IMR-90 (cell line): ENCODE results near the gene RGS12. TPM values are rescaled to one million over a fixed set of nuclear protein-coding genes. Genes with fewer than 3 reads are reported as not detected.
A peak's percentile ranks its signal among the peaks of the same experiment; 100 is the strongest.

Source experiments
- ATAC-seq: fragments of 200-7000 bp; cut with Tn5 transposase; 2 replicates; pipeline ENCODE4 v1.9.1; 2020; ENCODE audit warnings: low read depth, mild to moderate bottlenecking, moderate library complexity
- BruUV-seq: library from RNA; stranded (reverse); fragments of 400-500 nt; replicated peaks from 2 replicates; lab custom pipeline; 2021; lab: Mats Ljungman, UMichigan
- CTCF ChIA-PET: fragments of 300-600 bp; formaldehyde crosslinking; extraction: SDS; loops from one replicate; lab custom pipeline; 2021; ENCODE audit warnings: antibody characterized with exemption; lab: Yijun Ruan, JAX
- POLR2A ChIA-PET: fragments of 300-600 bp; sonication (Branson Sonifier 250); formaldehyde crosslinking; loops from one replicate; lab custom pipeline; 2022; ENCODE audit warnings: antibody characterized with exemption; ENCODE audit not compliant: unreplicated experiment; lab: Charles Lee
- DNase-seq: peaks from one replicate; pipeline ENCODE4 v3.0.0; 2013
- H2AFZ ChIP-seq: replicated peaks from 2 replicates; pipeline ENCODE3; 2013; ENCODE audit warnings: low read length, mild to moderate bottlenecking; ENCODE audit not compliant: poor library complexity
- H2AK5ac ChIP-seq: 2 replicates; pipeline ENCODE4 v1.6.1; 2013; ENCODE audit warnings: low read depth, low read length, inconsistent platforms
- H2AK9ac ChIP-seq: replicated peaks from 2 replicates; pipeline ENCODE3; 2013; ENCODE audit warnings: mild to moderate bottlenecking, low read depth, low read length, moderate library complexity; ENCODE audit not compliant: poor library complexity
- H2BK120ac ChIP-seq: 2 replicates; pipeline ENCODE4 v1.6.1; 2013; ENCODE audit warnings: low read depth, low read length, inconsistent platforms
- H2BK15ac ChIP-seq: 3 replicates; pipeline ENCODE4 v1.6.1; 2013; ENCODE audit warnings: low read depth, low read length, inconsistent platforms
- H2BK20ac ChIP-seq: 2 replicates; pipeline ENCODE4 v1.6.1; 2013; ENCODE audit warnings: low read depth, mild to moderate bottlenecking, inconsistent platforms, low read length, moderate library complexity
- H2BK5ac ChIP-seq: 2 replicates; pipeline ENCODE4 v1.6.1; 2013; ENCODE audit warnings: mild to moderate bottlenecking, low read depth, low read length, inconsistent platforms; ENCODE audit not compliant: poor library complexity, severe bottlenecking
- H3K14ac ChIP-seq: replicated peaks from 2 replicates; pipeline ENCODE4 v1.6.1; 2013; ENCODE audit warnings: low read depth, low read length, inconsistent platforms
- H3K18ac ChIP-seq: 2 replicates; pipeline ENCODE4 v1.6.1; 2013; ENCODE audit warnings: low read depth, low read length, control low read depth
- H3K23ac ChIP-seq: 2 replicates; pipeline ENCODE4 v1.6.1; 2013; ENCODE audit warnings: low read depth, low read length, inconsistent platforms
- H3K27ac ChIP-seq: 2 replicates; pipeline ENCODE4 v1.5.1; 2013; ENCODE audit warnings: mild to moderate bottlenecking, control low read depth, low read length; ENCODE audit not compliant: insufficient read depth
- H3K27me3 ChIP-seq: 2 replicates; pipeline ENCODE4 v1.6.1; 2013; ENCODE audit warnings: low read length; ENCODE audit not compliant: control insufficient read depth, insufficient read depth
- H3K36me3 ChIP-seq: 2 replicates; pipeline ENCODE4 v1.6.1; 2013; ENCODE audit warnings: low read length, mixed read lengths; ENCODE audit not compliant: control insufficient read depth, insufficient read depth
- H3K4ac ChIP-seq: 2 replicates; pipeline ENCODE4 v1.6.1; 2013; ENCODE audit warnings: low read depth, low read length, inconsistent platforms
- H3K4me1 ChIP-seq: 2 replicates; pipeline ENCODE4 v1.6.1; 2013; ENCODE audit warnings: low read length, mixed read lengths; ENCODE audit not compliant: control insufficient read depth, insufficient read depth
- H3K4me2 ChIP-seq: 2 replicates; pipeline ENCODE4 v1.6.1; 2013; ENCODE audit warnings: low read depth, mild to moderate bottlenecking, control low read depth, low read length, moderate library complexity
- H3K4me3 ChIP-seq: 2 replicates; pipeline ENCODE4 v1.5.1; 2013; ENCODE audit warnings: low read depth, mild to moderate bottlenecking, control low read depth, low read length, moderate library complexity; ENCODE audit not compliant: insufficient read depth
- H3K56ac ChIP-seq: 2 replicates; pipeline ENCODE4 v1.6.1; 2013; ENCODE audit warnings: low read length, inconsistent platforms; ENCODE audit not compliant: insufficient read depth; ENCODE audit errors: extremely low read depth
- H3K79me1 ChIP-seq, 2 experiments: 2 replicates each; pipeline ENCODE4 v1.6.1; 2013; ENCODE audit warnings: low read length in 2 of 2, inconsistent platforms in 1 of 2, low read depth in 1 of 2
- H3K9ac ChIP-seq: 2 replicates; pipeline ENCODE4 v1.6.1; 2013; ENCODE audit warnings: low read depth, low read length, control low read depth
- H3K9me1 ChIP-seq: 2 replicates; pipeline ENCODE4 v1.6.1; 2013; ENCODE audit warnings: low read length, inconsistent platforms; ENCODE audit not compliant: insufficient read depth
- H3K9me3 ChIP-seq: 2 replicates; pipeline ENCODE4 v1.6.1; 2013; ENCODE audit warnings: low read length; ENCODE audit not compliant: control insufficient read depth, insufficient read depth
- H4K20me1 ChIP-seq: 2 replicates; pipeline ENCODE4 v1.6.1; 2013; ENCODE audit warnings: low read length, inconsistent platforms; ENCODE audit not compliant: insufficient read depth
- H4K5ac ChIP-seq: 2 replicates; pipeline ENCODE4 v1.6.1; 2013; ENCODE audit warnings: mild to moderate bottlenecking, low read depth, low read length, control low read depth
- H4K8ac ChIP-seq, 2 experiments: 2 replicates each; pipeline ENCODE4 v1.6.1; 2013; ENCODE audit warnings: low read depth in 2 of 2, low read length in 2 of 2, control low read depth in 1 of 2, inconsistent platforms in 1 of 2
- H4K91ac ChIP-seq: 2 replicates; pipeline ENCODE4 v1.6.1; 2013; ENCODE audit warnings: low read depth, low read length, inconsistent platforms; ENCODE audit not compliant: insufficient read depth
- CTCF ChIP-seq: conservative IDR thresholded peaks from 2 replicates; pipeline ENCODE4 v1.5.1; 2012; ENCODE audit warnings: mild to moderate bottlenecking, low read depth, low read length, improper control_type of control experiment
- WGBS, 2 experiments: methylation state at CpG; one replicate each; pipeline versions ENCODE4 v1.1.5 to v1.1.7; 2013; ENCODE audit warnings: missing lambda C conversion rate in 2 of 2; ENCODE audit not compliant: insufficient read length in 1 of 2; ENCODE audit errors: extremely low coverage in 2 of 2; 5-methylcytosine and 5-hydroxymethylcytosine counted together
- dilution Hi-C: fragments of 300-500 bp; cut with HindIII; formaldehyde crosslinking; loops from one replicate; pipeline ENCODE4 v1.14.3; 2018; ENCODE audit warnings: low sequenced_read_pairs; ENCODE audit not compliant: unreplicated experiment
- in situ Hi-C: fragments of 300-500 bp; cut with MboI; formaldehyde crosslinking; loops from 3 replicates; pipeline ENCODE4 v1.14.3; 2019; ENCODE audit warnings: low sequenced_read_pairs, inconsistent platforms, mixed read lengths
- intact Hi-C: fragments of 100-400 bp; cut with micrococcal nuclease; formaldehyde crosslinking; loops from 2 replicates; pipeline ENCODE4 v1.10.0; 2022
- polyA plus RNA-seq, 3 experiments: library from polyadenylated mRNA; depleted of rRNA; stranded (reverse); fragments of >200 nt; gene quantifications; 2 replicates each; pipeline ENCODE4 v1.2.3, GENCODE V29; 2012; ENCODE audit warnings: low replicate concordance in 1 of 3
- total RNA-seq: library from RNA; depleted of rRNA; stranded (reverse); fragments of >200 nt; gene quantifications from 2 replicates; pipeline ENCODE4 v1.2.3, GENCODE V29; 2012

Gene RGS12
- total and polyA plus RNA-seq, 2 of the 4 experiments (the other 2 are of a cell fraction): 11.8 to 12.0 TPM

DNA sequence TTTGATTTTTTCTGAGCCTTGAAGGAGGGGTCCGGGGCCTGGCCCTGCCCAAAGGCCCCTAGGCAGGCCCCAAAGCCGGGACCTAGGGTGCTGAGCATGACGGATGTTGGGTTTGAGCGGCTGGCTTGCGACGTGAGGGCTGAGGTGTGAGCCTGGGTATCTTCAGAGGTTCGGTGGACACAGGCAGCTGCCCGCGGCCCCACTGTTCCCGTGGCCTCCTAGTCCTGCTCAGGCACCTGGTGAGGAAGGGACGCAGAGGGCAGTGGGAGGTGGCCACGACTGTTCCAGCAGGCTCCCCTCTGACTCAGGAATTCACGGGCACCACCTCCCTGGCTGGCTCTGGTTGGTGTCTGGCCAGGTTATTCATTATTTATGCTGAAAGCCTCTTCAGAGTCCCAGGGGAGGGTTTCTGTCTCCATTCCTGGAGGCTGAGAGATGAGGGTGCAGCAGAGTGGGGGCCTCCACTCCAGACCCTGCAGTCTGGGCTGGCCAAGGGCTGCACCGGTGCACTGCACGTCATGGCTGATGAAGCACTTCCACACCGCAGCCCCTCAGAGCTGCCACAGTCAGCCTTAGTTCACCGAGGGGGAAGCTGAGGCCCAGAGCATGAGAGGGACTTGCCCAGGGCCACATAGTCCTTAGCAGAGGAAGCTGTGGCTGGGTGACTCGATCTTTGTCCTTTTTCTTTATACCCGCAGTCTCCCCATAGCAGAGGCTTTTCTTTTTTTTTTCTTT, 41.7 kb upstream of the RGS12 start:
- ChIA-PET POLR2A (no interaction called here), CTCF (no interaction called here)
- no peaks in the 10 kb centered on the region for H3K36me3 ChIP-seq
- H3K4ac ChIP-seq: no peak overlapping the region
- ATAC-seq (peak; percentile 16; the same call in 1 of the 2 replicates), DNase-seq (no peak)
- no peak overlapping the region for H2AK5ac ChIP-seq
- no peak overlapping the region for H2BK20ac ChIP-seq
- in situ Hi-C loops: no loop called here
- H3K9me3 ChIP-seq: no peaks in the 10 kb centered on the region
- H3K4me3 ChIP-seq: no peak overlapping the region
- H2AK9ac ChIP-seq: no peak overlapping the region
- H3K27ac ChIP-seq: no peak overlapping the region
- intact Hi-C loops: no loop called here
- H3K4me1 ChIP-seq: no peaks in the 10 kb centered on the region
- no peak overlapping the region for H4K8ac ChIP-seq
- no peak overlapping the region for H4K5ac ChIP-seq
- no peak overlapping the region for H3K23ac ChIP-seq
- no peak overlapping the region for H3K4me2 ChIP-seq
- no peak overlapping the region for H3K18ac ChIP-seq
- no peak overlapping the region for H3K9ac ChIP-seq
- no peaks in the 10 kb centered on the region for H3K9me1 ChIP-seq
- no peak overlapping the region for H3K56ac ChIP-seq
- H2BK120ac ChIP-seq: no peak overlapping the region
- H4K91ac ChIP-seq: no peak overlapping the region
- H3K14ac ChIP-seq: no peak overlapping the region
- 82% methylated on average over 9 of the region's 19 CpGs; no CpG with 5 or more reads in 1 of the 2 experiments for WGBS, 2 experiments
- H3K27me3 ChIP-seq: no peaks in the 10 kb centered on the region; the same call in 1 of the 2 replicates
- peak overlapping the region; percentile 43 for H2AFZ ChIP-seq
- BruUV-seq: no TSS peak
- dilution Hi-C loops: no loop called here
- H4K20me1 ChIP-seq: no peaks in the 10 kb centered on the region
- TF ChIP-seq CTCF: no peak
- no peaks in the 10 kb centered on the region for H3K79me1 ChIP-seq
- no peak overlapping the region for H2BK15ac ChIP-seq
- no peak overlapping the region for H2BK5ac ChIP-seq
